ENCODE results near the gene ABCG1. TPM values are rescaled to one million over a fixed set of nuclear protein-coding genes. Genes with fewer than 3 reads are reported as not detected.

Gene ABCG1
- total RNA-seq, 2 experiments from 2014 or later: 16.7 to 17.3 TPM

- TF ChIP-seq CTCF (conservative IDR thresholded peaks at IDR 0.05; ENCODE audit: low read length): no peak
- no peak for TF ChIP-seq EZH2phosphoT487 (IDR thresholded peaks at IDR 0.05; ENCODE audit: borderline replicate concordance, low read depth, low read length)
- no peak overlapping the region for H3K27ac ChIP-seq (ENCODE audit: low read depth, low read length, poor library complexity, severe bottlenecking)
- DNase-seq (ENCODE audit: low spot score): no peak
- no peak overlapping the region for H3K4me2 ChIP-seq (ENCODE audit: low read length)
- no peaks in the 10 kb centered on the region for H3K79me2 ChIP-seq (ENCODE audit: insufficient read depth, low read depth, low read length)
- H2AFZ ChIP-seq (ENCODE audit: low read length): no peak overlapping the region
- no TSS peak for BruUV-seq (replicated peaks)
- H3K4me3 ChIP-seq (ENCODE audit: low read depth, low read length, poor library complexity, severe bottlenecking): no peak overlapping the region
- CTCF ChIA-PET (ENCODE audit: unreplicated experiment): no interaction called here
- POLR2A ChIA-PET: no interaction called here
- H4K20me1 ChIP-seq (ENCODE audit: insufficient read depth, low read length): no peaks in the 10 kb centered on the region
- intact Hi-C loops (cut with micrococcal nuclease; ENCODE audit: unreplicated experiment): no loop called here
- H3K4me1 ChIP-seq (ENCODE audit: insufficient read depth, low read length, poor library complexity, severe bottlenecking): no peaks in the 10 kb centered on the region
- H3K9me3 ChIP-seq (ENCODE audit: low read length): no peaks in the 10 kb centered on the region
- no peaks in the 10 kb centered on the region for H3K9me2 ChIP-seq (ENCODE audit: insufficient read depth, low read length)
- H3K36me3 ChIP-seq (ENCODE audit: insufficient read depth, low read length): peaks cover 48% of the 10 kb centered on the region
These were observed 59.7 kb downstream of the ABCG1 start for GRCh38 chr21:42278451-42279149.

DNA sequence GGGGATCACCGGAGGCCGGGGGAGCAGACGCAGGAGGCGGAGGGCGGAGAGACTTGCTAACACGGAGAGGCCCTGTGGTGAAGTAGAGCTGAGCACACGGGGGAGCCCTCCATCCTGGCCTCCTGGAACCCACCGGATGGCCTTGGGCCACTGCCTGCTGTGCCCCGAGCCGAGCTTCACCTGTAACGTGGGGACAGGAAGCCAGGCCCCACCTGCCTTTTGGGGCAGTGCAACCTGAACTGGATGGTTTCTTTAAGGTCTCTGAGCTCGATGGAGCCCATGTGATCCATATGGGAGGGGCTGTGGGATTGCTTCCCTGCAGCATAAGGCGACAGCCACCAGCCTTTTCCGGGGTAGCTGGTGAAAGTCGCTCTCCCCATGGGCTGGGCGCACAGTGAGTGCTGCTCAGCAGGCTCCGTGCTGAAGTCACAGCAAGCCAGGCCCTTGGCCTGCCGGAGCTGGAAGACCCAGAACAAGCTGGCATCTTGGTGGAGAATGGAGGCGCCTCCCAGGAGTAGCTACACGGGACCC, 60.5 kb downstream of the ABCG1 start:
- no peaks in the 10 kb centered on the region for H3K9me3 ChIP-seq (ENCODE audit: low read length)
- CTCF ChIA-PET (ENCODE audit: unreplicated experiment): interaction anchor here (0.6 to 0.7 kb wide), 2 partner anchors 15 to 181 kb away, joined by 3 read pairs; no protein-coding TSS in a partner anchor
- no peaks in the 10 kb centered on the region for H3K9me2 ChIP-seq (ENCODE audit: insufficient read depth, low read length)
- H3K79me2 ChIP-seq (ENCODE audit: insufficient read depth, low read depth, low read length): no peaks in the 10 kb centered on the region
- no peaks in the 10 kb centered on the region for H3K4me1 ChIP-seq (ENCODE audit: insufficient read depth, low read length, poor library complexity, severe bottlenecking)
- TF ChIP-seq CTCF (conservative IDR thresholded peaks at IDR 0.05; ENCODE audit: low read length): no peak
- no peak for TF ChIP-seq EZH2phosphoT487 (IDR thresholded peaks at IDR 0.05; ENCODE audit: borderline replicate concordance, low read depth, low read length)
- H4K20me1 ChIP-seq (ENCODE audit: insufficient read depth, low read length): no peaks in the 10 kb centered on the region
- no peak overlapping the region for H3K27ac ChIP-seq (ENCODE audit: low read depth, low read length, poor library complexity, severe bottlenecking)
- no peak overlapping the region for H3K4me2 ChIP-seq (ENCODE audit: low read length)
- peaks cover 42% of the 10 kb centered on the region for H3K36me3 ChIP-seq (ENCODE audit: insufficient read depth, low read length)
- no peak for DNase-seq (ENCODE audit: low spot score)
- intact Hi-C loops (cut with micrococcal nuclease; ENCODE audit: unreplicated experiment): no loop called here
- no peak overlapping the region for H2AFZ ChIP-seq (ENCODE audit: low read length)
- POLR2A ChIA-PET: interaction anchor here (0.9 kb wide), 1 partner anchor 11 kb away, joined by 3 read pairs; no protein-coding TSS in a partner anchor
- no TSS peak for BruUV-seq (replicated peaks)
- no peak overlapping the region for H3K4me3 ChIP-seq (ENCODE audit: low read depth, low read length, poor library complexity, severe bottlenecking)

DNA sequence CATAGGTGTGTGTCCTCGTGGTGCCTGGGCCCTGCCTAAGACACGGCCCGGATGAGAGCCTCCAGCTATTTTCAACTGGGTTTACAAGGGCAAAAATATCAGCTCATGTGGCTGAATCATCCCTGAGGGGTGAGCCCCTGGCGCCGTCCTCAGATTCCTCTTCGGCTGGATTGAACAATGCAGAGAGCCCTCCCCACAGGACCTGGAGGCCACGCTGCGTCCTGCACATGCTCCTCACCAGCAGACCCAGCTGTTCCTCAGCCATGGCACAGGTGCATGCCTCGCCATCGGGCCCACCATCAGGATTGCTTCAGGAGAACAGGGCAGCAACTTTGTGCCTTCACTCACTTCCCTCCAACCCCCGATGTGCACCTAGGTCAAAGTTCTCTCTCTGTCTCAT, 60.9 kb downstream of the ABCG1 start:
- Histone ChIP-seq H2AFZ (ENCODE audit: low read length) (no peak overlapping the region), H3K27ac (ENCODE audit: low read depth, low read length, poor library complexity, severe bottlenecking) (no peak overlapping the region), H3K4me1 (ENCODE audit: insufficient read depth, low read length, poor library complexity, severe bottlenecking) (no peaks in the 10 kb centered on the region), H3K9me2 (ENCODE audit: insufficient read depth, low read length) (no peaks in the 10 kb centered on the region), H3K4me2 (ENCODE audit: low read length) (no peak overlapping the region), H4K20me1 (ENCODE audit: insufficient read depth, low read length) (no peaks in the 10 kb centered on the region), H3K36me3 (ENCODE audit: insufficient read depth, low read length) (peaks cover 44% of the 10 kb centered on the region), H3K9me3 (ENCODE audit: low read length) (no peaks in the 10 kb centered on the region), H3K4me3 (ENCODE audit: low read depth, low read length, poor library complexity, severe bottlenecking) (no peak overlapping the region), H3K79me2 (ENCODE audit: insufficient read depth, low read depth, low read length) (no peaks in the 10 kb centered on the region)
- DNase-seq (ENCODE audit: low spot score): no peak
- CTCF ChIA-PET (ENCODE audit: unreplicated experiment): interaction anchor here (0.6 to 0.7 kb wide), 2 partner anchors 15 to 180 kb away, joined by 3 read pairs; no protein-coding TSS in a partner anchor
- POLR2A ChIA-PET: interaction anchor here (0.9 kb wide), 1 partner anchor 11 kb away, joined by 3 read pairs; no protein-coding TSS in a partner anchor
- BruUV-seq (replicated peaks): no TSS peak
- no peak for TF ChIP-seq EZH2phosphoT487 (IDR thresholded peaks at IDR 0.05; ENCODE audit: borderline replicate concordance, low read depth, low read length)
- no peak for TF ChIP-seq CTCF (conservative IDR thresholded peaks at IDR 0.05; ENCODE audit: low read length)
- intact Hi-C loops (cut with micrococcal nuclease; ENCODE audit: unreplicated experiment): no loop called here
